DLD1 (cell line): ENCODE results near the gene USE1.

Experiments
- in situ Hi-C: cut with HindIII; loops from 2 replicates; pipeline ENCODE4 v1.10.0; 2017; ENCODE audit warnings: low sequenced_read_pairs

The USE1 gene

GRCh38 chr19:17235300-17235970 is 20.3 kb downstream of the USE1 start:
- in situ Hi-C loops = no loop called here

GRCh38 chr19:17235971-17236777 is 21.0 kb downstream of the USE1 start:
- in situ Hi-C loops = no loop called here

GRCh38 chr19:17236811-17237543 is 21.8 kb downstream of the USE1 start:
- in situ Hi-C loops = no loop called here

- in situ Hi-C loops = no loop called here
Measured at GRCh38 chr19:17237747-17238706, 22.9 kb downstream of the USE1 start.

- in situ Hi-C loops = no loop called here
Measured at GRCh38 chr19:17240062-17240752, 25.1 kb downstream of the USE1 start.

- in situ Hi-C loops = no loop called here
Measured at GRCh38 chr19:17240826-17241399, 25.8 kb downstream of the USE1 start.

GRCh38 chr19:17242431-17243208 is 27.5 kb downstream of the USE1 start:
- in situ Hi-C loops = no loop called here

- in situ Hi-C loops = no loop called here
Measured at GRCh38 chr19:17243211-17243829, 28.2 kb downstream of the USE1 start.

- in situ Hi-C loops = no loop called here
Measured at GRCh38 chr19:17243830-17244617, 28.9 kb downstream of the USE1 start.

- in situ Hi-C loops = no loop called here
Measured at GRCh38 chr19:17244618-17245534, 29.7 kb downstream of the USE1 start.

GRCh38 chr19:17245535-17245984 is 30.4 kb downstream of the USE1 start, which contains the start of gene NR2F6:
TSS of gene NR2F6 (minus strand) at chr19:17245919. CDS start at chr19:17245220, 699 bp downstream.
- in situ Hi-C loops = no loop called here

- in situ Hi-C loops = no loop called here
Measured at GRCh38 chr19:17246681-17247425, 31.7 kb downstream of the USE1 start.

GRCh38 chr19:17248011-17248776 is 33.0 kb downstream of the USE1 start:
- in situ Hi-C loops = no loop called here

GRCh38 chr19:17249887-17250548 is 34.9 kb downstream of the USE1 start:
- in situ Hi-C loops = no loop called here
